K562 (cell line): Measurements from ENCODE around the gene NUP205.

Experiments used
- CHCHD3 ChIP-seq: fragments of 250-450 bp; sonication (Bioruptor Pico); IDR thresholded peaks from 2 replicates; pipeline ENCODE4 v2.1.2; 2022; ENCODE audit warnings: mild to moderate bottlenecking
- EP300 ChIP-seq: IDR thresholded peaks from 2 replicates; pipeline ENCODE4 v1.6.1; 2012; ENCODE audit warnings: low read length, improper control_type of control experiment
- NFATC3 ChIP-seq: fragments of 450-650 bp; IDR thresholded peaks from 2 replicates; pipeline ENCODE4 v1.6.1; 2017; ENCODE audit warnings: mild to moderate bottlenecking
- TARDBP ChIP-seq: fragments of 450-650 bp; IDR thresholded peaks from 2 replicates; pipeline ENCODE4 v1.6.1; 2016
- TBL1XR1 ChIP-seq, 2 experiments: IDR thresholded peaks; 2 replicates each; pipeline ENCODE4 v1.6.1; 2012; ENCODE audit warnings: improper control_type of control experiment in 2 of 2, low read length in 2 of 2, mild to moderate bottlenecking in 1 of 2
- TF ChIP-seq, protein P1 (sequence below), 3 experiments: IDR thresholded peaks in 2 of 3; conservative IDR thresholded peaks in 1 of 3; 2 replicates each; pipeline ENCODE4 v1.5.1; 2011 to 2012; ENCODE audit warnings: low read length in 3 of 3, mild to moderate bottlenecking in 3 of 3, control low read depth in 2 of 3, improper control_type of control experiment in 1 of 3, inconsistent platforms in 1 of 3, low read depth in 1 of 3, mixed read lengths in 1 of 3, moderate library complexity in 1 of 3; ENCODE audit not compliant: insufficient read depth in 2 of 3

DNA sequence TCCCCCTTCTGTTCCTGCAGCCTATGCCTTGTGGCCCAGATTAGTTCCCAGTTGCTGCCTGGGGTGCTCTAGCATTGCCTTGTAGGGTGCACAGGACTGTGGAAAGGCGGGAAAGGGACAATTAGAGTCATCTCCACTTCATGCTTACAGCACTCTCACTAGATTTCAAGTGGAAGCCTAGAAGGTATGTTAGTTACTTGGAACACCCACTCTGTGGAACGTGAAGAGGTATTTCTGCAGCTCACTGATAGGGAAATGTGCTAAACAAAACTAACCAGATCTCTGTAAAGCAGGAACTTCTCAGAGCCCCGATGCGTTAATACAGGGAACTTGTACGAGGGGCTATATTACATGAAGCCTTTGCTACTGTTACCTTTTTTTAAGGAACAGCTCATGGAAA is 124.0 kb downstream of the NUP205 start:
- TF ChIP-seq TARDBP (no peak), EP300 (no peak), NFATC3 (no peak), TBL1XR1 (IDR thresholded peaks at IDR 0.05; ENCODE audit: low read length in 2 of 2) (no peak), CHCHD3 (CRISPR knock-in tag) (no peak)
- TF ChIP-seq, protein P1, sequence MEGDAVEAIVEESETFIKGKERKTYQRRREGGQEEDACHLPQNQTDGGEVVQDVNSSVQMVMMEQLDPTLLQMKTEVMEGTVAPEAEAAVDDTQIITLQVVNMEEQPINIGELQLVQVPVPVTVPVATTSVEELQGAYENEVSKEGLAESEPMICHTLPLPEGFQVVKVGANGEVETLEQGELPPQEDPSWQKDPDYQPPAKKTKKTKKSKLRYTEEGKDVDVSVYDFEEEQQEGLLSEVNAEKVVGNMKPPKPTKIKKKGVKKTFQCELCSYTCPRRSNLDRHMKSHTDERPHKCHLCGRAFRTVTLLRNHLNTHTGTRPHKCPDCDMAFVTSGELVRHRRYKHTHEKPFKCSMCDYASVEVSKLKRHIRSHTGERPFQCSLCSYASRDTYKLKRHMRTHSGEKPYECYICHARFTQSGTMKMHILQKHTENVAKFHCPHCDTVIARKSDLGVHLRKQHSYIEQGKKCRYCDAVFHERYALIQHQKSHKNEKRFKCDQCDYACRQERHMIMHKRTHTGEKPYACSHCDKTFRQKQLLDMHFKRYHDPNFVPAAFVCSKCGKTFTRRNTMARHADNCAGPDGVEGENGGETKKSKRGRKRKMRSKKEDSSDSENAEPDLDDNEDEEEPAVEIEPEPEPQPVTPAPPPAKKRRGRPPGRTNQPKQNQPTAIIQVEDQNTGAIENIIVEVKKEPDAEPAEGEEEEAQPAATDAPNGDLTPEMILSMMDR (IDR thresholded peaks at IDR 0.05 in 2 of 3, conservative IDR thresholded peaks at IDR 0.05 in 1 of 3; ENCODE audit: insufficient read depth in 2 of 3, low read depth in 1 of 3, low read length in 3 of 3), result no peak
